Neural cell (in vitro differentiated cells): ENCODE data around the gene BCL2L2.

Experiments
- EP300 ChIP-seq: fragments of 450-650 bp; conservative IDR thresholded peaks from 2 replicates; pipeline ENCODE4 v1.6.1; 2014; ENCODE audit warnings: antibody characterized with exemption, mild to moderate bottlenecking, moderate library complexity; ENCODE audit not compliant: poor library complexity, severe bottlenecking
- EZH2 ChIP-seq: fragments of 200-600, 300-800 bp; shearing (Covaris generic), sonication (generic); IDR thresholded peaks from 2 replicates; pipeline ENCODE4 v1.6.1; 2014; ENCODE audit warnings: antibody characterized with exemption, low read length, borderline replicate concordance, mild to moderate bottlenecking; ENCODE audit not compliant: insufficient read depth, poor library complexity, severe bottlenecking
- MXI1 ChIP-seq: fragments of 450-650 bp; conservative IDR thresholded peaks from 2 replicates; pipeline ENCODE4 v1.6.1; 2014; ENCODE audit warnings: antibody characterized with exemption, mild to moderate bottlenecking; ENCODE audit not compliant: poor library complexity, severe bottlenecking
- POLR2AphosphoS5 ChIP-seq: IDR thresholded peaks from 2 replicates; pipeline ENCODE4 v1.6.1; 2012
- RAD21 ChIP-seq: fragments of 450-650 bp; conservative IDR thresholded peaks from 2 replicates; pipeline ENCODE4 v1.6.1; 2014; ENCODE audit warnings: antibody characterized with exemption, mild to moderate bottlenecking, moderate library complexity
- SMC3 ChIP-seq: fragments of 450-650 bp; conservative IDR thresholded peaks from 2 replicates; pipeline ENCODE4 v1.6.1; 2014; ENCODE audit warnings: antibody characterized with exemption, mild to moderate bottlenecking, moderate library complexity; ENCODE audit not compliant: poor library complexity
- TAF1 ChIP-seq: IDR thresholded peaks from 2 replicates; pipeline ENCODE4 v1.6.1; 2012; ENCODE audit warnings: low read depth
- TF ChIP-seq, protein P1 (sequence below): fragments of 450-650 bp; IDR thresholded peaks from 2 replicates; pipeline ENCODE4 v1.5.1; 2014; ENCODE audit warnings: antibody characterized with exemption, mild to moderate bottlenecking, moderate library complexity; ENCODE audit not compliant: poor library complexity, severe bottlenecking
- TF ChIP-seq, protein P2 (sequence below): IDR thresholded peaks from 2 replicates; pipeline ENCODE4 v1.6.1; 2012; ENCODE audit warnings: borderline replicate concordance

DNA sequence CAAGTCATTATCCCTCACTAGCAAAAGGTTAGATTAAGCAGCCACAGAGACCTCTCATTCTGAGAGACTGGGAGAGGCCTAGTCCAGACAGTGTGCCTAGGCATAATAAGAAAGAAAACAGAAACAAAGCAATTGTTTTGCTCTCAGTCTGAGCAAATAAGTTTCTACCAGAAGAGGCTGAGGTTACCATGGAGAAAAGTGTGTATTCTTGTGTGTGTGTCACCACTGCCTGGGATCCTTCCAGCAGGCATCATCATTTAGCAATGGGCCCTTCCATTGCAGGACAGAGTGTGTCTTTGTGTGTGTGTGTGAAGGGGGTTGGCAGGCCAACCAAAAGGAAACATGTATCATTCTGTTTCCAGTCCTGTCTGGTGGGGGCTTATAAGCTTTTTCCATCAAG is 54.7 kb downstream of the BCL2L2 start:
- TF ChIP-seq, protein P1, sequence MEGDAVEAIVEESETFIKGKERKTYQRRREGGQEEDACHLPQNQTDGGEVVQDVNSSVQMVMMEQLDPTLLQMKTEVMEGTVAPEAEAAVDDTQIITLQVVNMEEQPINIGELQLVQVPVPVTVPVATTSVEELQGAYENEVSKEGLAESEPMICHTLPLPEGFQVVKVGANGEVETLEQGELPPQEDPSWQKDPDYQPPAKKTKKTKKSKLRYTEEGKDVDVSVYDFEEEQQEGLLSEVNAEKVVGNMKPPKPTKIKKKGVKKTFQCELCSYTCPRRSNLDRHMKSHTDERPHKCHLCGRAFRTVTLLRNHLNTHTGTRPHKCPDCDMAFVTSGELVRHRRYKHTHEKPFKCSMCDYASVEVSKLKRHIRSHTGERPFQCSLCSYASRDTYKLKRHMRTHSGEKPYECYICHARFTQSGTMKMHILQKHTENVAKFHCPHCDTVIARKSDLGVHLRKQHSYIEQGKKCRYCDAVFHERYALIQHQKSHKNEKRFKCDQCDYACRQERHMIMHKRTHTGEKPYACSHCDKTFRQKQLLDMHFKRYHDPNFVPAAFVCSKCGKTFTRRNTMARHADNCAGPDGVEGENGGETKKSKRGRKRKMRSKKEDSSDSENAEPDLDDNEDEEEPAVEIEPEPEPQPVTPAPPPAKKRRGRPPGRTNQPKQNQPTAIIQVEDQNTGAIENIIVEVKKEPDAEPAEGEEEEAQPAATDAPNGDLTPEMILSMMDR: no peak
- TF ChIP-seq, protein P2, sequence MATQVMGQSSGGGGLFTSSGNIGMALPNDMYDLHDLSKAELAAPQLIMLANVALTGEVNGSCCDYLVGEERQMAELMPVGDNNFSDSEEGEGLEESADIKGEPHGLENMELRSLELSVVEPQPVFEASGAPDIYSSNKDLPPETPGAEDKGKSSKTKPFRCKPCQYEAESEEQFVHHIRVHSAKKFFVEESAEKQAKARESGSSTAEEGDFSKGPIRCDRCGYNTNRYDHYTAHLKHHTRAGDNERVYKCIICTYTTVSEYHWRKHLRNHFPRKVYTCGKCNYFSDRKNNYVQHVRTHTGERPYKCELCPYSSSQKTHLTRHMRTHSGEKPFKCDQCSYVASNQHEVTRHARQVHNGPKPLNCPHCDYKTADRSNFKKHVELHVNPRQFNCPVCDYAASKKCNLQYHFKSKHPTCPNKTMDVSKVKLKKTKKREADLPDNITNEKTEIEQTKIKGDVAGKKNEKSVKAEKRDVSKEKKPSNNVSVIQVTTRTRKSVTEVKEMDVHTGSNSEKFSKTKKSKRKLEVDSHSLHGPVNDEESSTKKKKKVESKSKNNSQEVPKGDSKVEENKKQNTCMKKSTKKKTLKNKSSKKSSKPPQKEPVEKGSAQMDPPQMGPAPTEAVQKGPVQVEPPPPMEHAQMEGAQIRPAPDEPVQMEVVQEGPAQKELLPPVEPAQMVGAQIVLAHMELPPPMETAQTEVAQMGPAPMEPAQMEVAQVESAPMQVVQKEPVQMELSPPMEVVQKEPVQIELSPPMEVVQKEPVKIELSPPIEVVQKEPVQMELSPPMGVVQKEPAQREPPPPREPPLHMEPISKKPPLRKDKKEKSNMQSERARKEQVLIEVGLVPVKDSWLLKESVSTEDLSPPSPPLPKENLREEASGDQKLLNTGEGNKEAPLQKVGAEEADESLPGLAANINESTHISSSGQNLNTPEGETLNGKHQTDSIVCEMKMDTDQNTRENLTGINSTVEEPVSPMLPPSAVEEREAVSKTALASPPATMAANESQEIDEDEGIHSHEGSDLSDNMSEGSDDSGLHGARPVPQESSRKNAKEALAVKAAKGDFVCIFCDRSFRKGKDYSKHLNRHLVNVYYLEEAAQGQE: no peak
- TF ChIP-seq EP300: no peak
- TF ChIP-seq RAD21: no peak
- TF ChIP-seq POLR2AphosphoS5: no peak
- no peak for TF ChIP-seq EZH2
- no peak for TF ChIP-seq SMC3
- no peak for TF ChIP-seq TAF1
- no peak for TF ChIP-seq MXI1
